Neural progenitor cell (in vitro differentiated cells): ENCODE data around the gene TMEM14A.

Experiments
- CTCF ChIP-seq: fragments of 200-600 bp; sonication (generic); IDR thresholded peaks from 2 replicates; pipeline ENCODE4 v1.5.1; 2017; ENCODE audit warnings: antibody characterized with exemption, mild to moderate bottlenecking
- EZH2 ChIP-seq: fragments of 200-600 bp; sonication (generic); IDR thresholded peaks from 2 replicates; pipeline ENCODE4 v1.6.1; 2017; ENCODE audit warnings: antibody characterized with exemption, mild to moderate bottlenecking, moderate library complexity
- EZH2phosphoT487 ChIP-seq: fragments of 200-600 bp; sonication (generic); IDR thresholded peaks from 2 replicates; pipeline ENCODE4 v1.6.1; 2017; ENCODE audit warnings: antibody characterized with exemption

- TF ChIP-seq CTCF: no peak
- no peak for TF ChIP-seq EZH2
- TF ChIP-seq EZH2phosphoT487: no peak
Observed at GRCh38 chr6:52691718-52692117, 20.8 kb downstream of the TMEM14A start.
